Endometrial microvascular endothelial cells (primary cell): ENCODE measurements around the gene KCNG2. TPM values are rescaled to one million over a fixed set of nuclear protein-coding genes. Genes with fewer than 3 reads are reported as not detected.

Source experiments
- in situ Hi-C: cut with HindIII; loops from 2 replicates; pipeline ENCODE4 v1.10.0; 2017; ENCODE audit warnings: low sequenced_read_pairs, low pct_unique_long_range_greater_than_20kb; ENCODE audit errors: inconsistent ontology term
- total RNA-seq: library from RNA; depleted of rRNA; stranded (reverse); fragments of >200 nt; gene quantifications from one replicate; pipeline ENCODE4 v1.2.3, GENCODE V29; 2015; ENCODE audit errors: inconsistent ontology term

The KCNG2 gene
- total RNA-seq, 1 donor from 2014 or later = not detected

DNA sequence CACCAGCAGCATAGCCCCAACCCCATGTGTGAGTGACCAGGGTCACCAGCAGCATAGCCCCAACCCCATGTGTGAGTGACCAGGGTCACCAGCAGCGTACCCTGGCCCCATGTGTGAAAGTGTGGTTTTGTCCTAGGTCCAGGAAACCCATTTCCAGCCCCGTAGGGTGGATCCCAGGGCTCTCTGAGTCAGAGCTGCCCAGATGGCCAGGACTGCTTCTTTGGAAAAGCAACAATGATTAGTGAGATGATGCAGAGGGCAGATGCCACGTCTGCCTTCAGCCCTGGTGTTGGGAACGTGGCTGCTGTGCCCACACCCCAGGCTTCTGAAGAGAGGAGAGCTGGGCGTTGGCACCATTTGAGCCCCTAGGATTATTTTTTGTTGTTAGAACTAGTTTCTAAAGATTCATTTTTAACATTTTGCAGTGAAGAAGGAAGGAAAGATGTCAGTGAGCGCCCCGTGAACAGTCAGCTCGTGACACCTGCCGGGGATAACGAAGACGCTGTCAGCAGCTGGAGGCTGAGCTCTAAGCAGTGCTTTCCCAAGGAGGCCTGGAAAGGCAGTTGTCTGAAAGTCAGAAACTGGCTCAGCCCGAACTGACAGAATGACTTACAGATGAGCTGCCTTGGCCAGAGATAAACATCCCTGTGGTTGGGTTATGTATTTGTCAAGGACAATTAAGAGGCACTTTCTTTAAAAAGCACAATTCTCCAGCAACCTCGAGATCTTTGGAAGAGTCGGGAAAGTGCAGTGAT is 32.1 kb upstream of the KCNG2 start:
- in situ Hi-C loops = no loop called here

DNA sequence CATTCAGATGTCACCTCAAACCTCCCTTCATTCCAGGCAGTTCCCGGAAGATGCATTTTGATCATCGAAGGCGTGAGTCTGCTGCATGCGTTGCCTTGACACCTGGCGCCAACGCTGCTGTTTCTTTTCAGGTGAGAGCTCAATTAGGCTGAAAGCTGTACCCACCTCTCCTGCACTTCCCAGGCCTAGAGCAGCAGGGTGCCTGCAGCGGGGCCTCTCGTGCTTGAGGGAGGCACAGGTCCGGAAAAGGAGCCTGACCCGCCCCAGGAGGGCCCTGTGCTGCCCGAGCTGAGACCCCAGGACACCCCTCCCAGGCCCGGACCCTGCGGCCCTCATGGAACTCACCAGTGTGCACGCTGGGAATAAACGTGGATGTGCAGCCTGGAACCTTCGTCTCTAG is 31.4 kb upstream of the KCNG2 start:
- in situ Hi-C loops = no loop called here

DNA sequence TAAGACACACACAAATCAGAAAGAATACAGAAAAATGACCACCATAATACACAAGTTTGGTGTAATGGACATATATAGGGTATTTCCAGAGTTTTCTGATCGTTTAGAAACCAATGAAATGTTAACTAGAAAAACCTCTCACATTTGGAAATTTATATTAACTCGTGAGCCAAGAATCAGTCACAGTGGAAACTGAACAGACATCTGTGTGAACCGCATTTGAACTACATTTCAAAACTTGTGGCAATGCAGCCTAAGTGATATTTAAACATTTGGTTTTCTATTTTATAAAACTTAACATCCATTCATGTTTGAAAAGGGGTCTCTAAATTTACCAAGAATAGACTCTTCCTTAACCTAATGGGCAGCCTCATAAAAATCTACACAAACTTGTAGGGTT is 29.0 kb upstream of the KCNG2 start:
- in situ Hi-C loops = no loop called here

DNA sequence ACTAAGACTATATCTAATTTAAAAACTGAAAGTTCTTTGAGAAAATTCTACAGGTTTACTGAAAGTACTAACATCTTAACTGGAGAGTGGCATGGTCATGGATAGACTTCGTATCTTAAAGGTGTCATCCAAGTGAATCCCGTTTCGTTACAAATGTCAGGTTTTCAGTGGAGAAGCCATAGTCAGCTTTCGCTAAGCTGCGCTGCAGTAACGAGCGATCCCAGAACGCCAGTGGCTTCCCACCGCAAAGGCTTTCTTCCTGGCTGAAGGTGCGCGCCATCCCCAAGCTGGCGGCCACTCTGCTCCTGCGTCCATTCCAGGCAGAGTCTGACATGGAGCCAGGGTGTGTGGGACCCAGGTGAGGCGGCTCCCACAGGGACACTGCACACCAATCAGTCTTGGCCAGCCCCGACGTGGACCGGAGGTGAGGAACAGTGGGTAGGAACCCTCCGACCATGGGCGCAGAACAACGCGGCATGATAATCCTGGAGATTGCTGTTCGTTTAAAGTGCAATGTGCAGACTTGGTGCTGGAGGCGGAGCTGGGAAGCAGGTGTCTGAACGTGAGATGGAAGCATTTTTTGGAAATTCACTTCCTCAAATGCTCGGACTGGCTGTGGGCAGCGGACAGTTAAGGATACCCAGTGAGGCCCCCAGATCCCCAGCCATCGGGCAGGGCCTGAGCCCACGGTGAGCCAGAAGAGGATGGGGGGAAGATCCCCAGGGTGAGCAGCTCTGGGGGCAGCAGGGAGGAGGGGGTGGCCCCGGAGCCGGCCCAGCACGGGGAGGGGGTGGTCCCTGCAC is 27.8 kb upstream of the KCNG2 start:
- in situ Hi-C loops = no loop called here

DNA sequence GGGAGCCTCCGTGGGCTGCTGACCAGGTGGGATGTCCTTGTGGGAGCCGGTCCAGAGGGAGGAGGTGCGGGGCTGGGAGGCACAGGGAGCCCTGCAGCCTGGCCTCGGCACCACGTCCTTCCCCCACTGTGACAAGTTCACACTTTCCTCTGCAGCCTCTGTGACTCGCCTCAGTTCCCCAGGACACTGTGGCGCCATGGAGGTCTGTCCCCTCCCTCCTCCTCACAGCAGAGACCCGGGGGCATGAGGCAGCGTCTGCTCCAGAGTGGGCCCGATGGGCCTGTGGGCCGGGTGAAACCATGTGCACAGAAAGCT is 27.3 kb upstream of the KCNG2 start:
- in situ Hi-C loops = no loop called here

DNA sequence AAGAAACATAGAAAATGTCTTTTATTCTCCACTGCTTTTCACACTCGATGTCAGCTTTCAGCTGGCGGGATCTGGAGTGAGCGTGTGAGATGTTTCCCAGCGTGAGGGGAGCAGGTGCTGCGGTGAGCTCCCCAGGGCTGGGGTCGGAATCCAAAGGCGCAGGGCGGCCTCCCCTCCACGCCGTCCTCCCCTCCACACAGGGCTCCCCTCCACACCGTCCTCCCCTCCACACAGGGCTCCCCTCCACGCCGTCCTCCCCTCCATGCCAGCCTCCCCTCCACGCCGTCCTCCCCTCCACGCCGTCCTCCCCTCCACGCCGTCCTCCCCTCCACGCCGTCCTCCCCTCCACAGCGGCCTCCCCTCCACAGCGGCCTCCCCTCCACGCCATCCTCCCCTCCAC is 26.9 kb upstream of the KCNG2 start:
- in situ Hi-C loops = no loop called here

DNA sequence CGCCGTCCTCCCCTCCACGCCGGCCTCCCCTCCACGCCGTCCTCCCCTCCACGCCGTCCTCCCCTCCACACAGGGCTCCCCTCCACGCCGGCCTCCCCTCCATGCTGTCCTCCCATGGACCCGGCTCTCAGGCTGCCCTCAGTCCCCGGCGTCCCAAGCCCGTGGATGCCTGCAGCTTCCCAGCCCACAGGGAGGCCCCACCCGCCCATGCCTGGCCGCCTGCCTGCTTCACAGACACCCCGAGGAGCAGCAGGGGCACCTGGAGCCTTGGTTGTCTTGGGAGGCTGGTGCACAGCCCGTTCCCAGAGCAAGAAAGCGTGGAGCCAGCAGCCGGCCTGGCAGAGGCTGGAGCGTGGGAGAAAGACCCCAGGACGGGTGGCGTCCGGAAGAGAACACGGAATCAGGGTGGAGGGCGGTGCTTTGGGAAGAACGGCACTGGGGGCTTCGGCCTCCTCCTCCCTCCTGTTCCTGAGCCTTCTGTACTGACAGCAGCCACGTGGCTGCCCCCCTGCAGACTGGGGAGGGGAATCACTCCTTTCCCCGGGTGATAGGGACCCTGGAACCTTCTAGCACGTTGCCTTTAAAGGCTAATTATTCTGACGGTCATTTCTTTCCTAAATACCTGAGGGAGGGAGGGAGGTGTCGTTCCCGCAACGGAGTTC is 26.2 kb upstream of the KCNG2 start:
- in situ Hi-C loops = no loop called here

DNA sequence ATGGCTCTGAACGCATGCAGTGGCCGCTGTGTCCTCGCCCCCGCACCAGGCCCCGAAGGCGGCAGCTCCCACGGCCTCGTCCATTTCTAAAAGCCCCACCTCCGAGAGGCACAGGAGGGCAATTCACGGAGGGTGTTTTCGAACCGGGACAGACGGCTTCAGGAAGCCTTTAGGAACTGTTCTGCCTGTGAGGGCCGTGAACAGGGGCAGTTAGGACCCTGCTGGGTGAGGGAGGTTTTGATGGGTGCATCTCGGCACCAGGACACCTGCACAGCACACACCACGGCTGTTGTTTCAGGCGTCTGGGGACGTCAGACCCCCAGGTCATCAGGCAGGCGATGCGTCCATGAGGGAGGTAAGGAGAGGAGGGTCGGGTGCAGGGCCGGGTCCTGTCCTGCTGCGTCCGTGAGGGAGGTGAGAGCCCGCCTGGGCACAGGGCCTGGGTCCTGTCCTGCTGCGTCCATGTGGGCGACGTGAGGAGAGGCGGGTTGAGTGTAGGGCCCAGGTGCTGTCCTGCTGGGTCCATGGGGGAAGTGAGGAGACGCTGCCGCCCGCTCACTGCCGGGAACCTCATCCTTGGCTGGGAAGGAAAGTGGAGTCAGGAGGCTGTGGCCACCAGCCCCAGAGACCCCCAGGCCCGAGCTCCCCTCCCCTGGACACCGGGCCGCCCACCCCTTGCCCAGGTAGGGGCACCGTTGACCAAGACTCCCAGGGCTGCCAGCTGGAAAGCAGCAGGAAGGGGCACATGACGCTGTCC is 25.5 kb upstream of the KCNG2 start:
- in situ Hi-C loops = no loop called here

DNA sequence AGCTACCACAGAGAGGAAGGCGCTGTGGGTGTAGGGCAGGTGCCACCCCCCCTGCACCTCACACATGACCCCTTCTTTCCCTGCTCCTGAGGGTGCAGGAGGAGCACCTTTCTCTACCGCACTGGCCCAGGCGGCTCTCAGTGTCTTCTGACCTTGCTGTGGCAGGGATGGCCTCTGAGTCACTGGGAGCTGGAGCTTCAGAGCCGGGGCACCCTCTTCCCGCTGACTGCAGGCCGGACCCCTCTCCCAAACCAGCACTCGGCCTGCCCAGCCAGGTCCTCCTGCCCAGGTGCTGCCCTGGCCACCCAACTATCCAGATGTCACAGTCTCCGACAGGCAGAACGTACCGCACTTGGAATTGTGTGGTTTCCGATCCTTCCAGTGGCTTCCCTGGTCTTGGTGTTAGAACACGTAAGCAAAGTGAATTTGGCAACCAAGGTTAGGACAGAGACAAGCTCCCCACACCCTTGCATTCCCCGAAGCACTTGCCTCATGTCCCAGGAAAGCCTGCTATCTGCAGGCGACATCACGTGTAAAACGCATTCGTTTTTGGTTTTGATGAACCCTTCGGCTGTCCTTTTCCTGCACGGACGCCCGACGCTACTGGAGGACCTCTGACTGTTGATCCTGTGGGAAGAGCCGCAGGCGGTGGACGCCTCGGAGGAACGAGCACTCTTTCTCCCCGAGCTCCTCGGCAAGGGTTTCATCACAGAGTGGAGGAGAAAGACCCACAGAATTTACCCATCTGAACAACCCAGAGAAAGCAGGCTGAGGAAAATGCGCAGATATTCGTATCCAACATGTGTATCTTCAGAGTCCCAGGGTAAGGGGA is 24.7 kb upstream of the KCNG2 start:
- in situ Hi-C loops = no loop called here

DNA sequence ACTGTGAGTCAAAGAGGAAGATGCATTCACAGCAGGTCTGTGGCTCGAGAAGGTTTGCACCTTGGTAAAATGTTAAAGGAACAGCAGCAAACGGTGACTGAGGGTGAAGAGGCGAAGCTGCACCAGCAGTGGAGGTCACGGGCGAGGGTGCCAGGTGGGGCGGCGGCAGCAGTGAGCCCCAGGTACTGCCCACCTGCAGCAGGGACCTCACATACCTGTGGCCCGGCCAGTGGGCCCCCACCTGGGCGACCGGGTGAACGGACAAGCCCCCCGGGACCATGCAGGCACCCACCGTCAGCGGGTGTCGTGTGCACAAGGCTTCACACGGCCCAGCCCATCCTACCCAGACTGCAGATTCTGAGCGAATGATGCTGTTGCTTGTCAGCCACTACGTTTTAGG is 23.6 kb upstream of the KCNG2 start:
- in situ Hi-C loops = no loop called here

DNA sequence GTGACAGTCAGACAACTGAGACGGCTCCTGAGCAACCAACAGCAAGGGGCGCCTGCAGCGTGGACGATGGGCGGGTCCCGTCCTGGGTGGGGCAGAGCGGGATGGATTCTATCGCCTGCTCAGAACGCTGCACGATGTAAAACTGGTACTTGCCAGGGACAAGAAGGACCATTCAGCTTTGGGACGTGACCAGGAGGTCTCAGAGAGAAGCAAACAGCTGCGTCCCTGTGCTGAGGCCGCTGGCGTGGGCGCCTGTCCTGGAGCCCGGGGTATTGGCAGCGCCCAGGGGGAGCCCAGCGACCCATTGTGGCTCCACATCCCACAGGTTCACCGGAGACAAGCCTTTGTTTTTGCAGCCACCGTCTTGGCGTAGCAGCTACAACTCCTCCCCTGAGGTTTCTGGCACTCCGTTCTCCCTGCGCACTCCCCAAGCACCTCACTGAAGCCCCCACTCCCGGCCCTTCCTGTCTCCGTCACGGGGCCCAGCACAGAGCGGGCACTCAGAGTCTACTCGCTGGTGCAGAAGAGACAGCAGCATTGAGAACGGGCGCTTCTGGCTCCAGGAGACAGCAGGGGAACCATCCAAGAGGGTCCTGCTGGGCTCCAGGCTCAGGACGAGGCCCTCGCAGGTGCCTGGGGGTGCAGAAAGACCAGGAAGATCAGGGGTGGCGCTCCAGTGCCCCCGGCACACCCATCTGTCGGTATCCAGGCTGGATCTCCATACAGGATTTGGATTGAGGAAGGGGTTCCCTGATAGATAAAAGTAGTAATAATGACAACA is 22.1 kb upstream of the KCNG2 start:
- in situ Hi-C loops = no loop called here

DNA sequence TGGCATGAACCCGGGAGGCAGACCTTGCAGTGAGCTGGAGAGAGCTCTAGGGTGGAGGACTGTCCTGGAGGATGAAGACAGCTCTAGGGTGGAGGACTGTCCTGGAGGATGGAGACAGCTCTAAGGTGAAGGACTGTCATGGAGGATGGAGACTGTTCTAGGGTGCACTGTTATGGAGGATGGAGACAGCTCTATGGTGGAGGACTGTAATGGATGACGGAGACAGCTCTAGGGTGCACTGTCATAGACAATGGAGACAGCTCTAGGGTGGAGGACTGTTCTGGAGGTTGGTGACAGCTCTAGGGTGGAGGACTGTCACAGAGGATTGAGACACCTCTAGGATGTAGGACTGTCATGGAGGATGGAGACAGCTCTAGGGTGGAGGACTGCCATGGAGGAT is 21.1 kb upstream of the KCNG2 start:
- in situ Hi-C loops = no loop called here

DNA sequence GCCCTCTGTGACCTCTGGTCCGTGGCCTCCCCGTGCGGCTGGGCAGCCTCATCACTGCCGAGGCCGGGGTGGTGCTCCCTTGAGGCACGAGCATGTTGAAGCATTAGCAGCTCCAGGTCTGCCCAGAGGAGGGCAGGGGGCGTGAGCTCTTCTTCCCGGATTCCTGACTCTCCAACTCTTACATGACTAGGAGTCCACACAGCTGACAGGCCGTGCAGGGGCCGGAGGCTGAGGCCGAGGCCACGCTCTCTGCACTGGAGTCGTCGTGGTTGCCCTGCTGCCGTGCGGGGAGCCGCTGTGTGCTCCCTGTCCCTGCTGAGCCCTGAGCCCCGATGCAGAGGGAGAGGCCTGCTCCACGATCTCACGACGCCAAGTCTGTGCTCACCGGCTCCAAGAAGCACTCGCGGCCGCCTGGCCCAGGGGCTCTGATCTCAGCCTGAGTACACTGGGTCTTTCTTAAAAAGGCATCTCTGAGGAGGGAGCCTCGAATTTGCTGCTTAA is 19.4 kb upstream of the KCNG2 start:
- in situ Hi-C loops = no loop called here

DNA sequence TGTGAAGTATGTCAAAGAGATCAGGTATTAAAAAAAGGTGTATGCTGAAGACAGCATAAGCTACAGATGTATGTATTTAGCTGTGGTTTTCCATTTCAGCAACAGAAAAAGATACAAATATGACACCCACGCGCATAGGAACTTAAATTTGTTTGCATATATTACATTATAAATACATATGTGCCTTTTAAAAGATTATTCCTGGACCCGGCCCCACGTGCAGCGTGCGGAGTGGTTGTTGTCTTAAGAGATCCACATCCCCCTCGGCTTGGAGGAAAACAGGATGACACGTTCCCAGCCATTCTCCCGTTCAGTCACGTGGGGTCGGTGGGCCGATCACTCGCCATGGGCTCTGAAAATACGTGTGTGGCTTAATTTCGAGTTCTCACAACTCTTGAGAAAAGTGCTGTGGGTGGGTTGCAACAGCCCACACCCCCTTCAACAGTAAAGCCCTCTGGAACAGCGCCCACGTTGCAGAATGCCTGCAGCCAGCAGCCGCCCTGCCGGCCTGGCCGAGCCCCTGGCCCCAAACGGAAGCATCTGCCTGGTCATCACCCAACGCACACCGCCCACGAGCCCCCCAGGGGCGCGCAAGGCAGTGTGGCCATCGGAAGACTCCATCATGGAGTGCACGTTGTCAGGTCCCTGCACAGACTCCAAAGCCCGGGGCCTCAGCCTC is 18.6 kb upstream of the KCNG2 start:
- in situ Hi-C loops = no loop called here

DNA sequence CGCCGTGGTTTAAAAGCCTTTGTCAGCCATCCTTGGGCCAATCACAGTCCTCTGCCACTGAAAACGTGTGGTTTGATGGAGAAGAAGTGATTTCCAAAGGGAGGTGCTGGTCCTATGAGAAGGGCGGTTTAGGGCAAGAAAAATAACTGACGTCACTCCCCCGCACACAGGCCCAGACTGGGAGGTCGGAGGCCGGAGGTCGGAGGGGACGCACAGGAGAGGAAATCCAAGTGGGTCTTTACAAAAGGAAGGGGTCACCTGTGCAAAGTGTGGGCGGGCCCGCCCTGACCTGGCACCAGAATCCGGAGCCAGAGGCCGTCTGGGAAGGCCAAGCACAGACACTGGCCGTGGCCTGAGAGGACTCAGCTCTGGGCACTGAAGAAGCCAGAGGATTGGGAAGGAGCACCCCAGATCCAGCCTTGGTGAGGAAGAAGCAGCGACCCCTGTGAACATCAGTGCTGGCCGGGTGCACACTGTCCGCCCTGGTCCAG is 18.0 kb upstream of the KCNG2 start:
- in situ Hi-C loops = no loop called here

DNA sequence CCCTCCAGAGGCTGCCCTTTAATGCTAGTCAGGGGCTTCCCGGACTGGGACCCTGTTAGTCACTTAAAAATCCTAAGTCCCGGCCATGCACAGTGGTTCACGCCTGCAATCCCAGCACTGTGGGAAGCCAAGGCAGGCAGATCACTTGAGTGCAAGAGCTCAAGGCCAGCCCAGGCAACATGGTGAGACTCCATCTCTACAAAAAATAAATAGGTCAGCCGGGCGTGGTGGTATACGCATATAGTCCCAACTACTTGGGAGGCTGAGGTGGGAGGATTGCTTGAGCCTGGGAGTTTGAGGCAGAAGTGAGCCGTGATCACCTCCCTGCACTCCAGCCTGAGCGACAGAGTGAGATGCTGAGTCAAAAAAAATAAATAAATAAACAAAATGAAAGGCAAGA is 17.2 kb upstream of the KCNG2 start:
- in situ Hi-C loops = no loop called here

DNA sequence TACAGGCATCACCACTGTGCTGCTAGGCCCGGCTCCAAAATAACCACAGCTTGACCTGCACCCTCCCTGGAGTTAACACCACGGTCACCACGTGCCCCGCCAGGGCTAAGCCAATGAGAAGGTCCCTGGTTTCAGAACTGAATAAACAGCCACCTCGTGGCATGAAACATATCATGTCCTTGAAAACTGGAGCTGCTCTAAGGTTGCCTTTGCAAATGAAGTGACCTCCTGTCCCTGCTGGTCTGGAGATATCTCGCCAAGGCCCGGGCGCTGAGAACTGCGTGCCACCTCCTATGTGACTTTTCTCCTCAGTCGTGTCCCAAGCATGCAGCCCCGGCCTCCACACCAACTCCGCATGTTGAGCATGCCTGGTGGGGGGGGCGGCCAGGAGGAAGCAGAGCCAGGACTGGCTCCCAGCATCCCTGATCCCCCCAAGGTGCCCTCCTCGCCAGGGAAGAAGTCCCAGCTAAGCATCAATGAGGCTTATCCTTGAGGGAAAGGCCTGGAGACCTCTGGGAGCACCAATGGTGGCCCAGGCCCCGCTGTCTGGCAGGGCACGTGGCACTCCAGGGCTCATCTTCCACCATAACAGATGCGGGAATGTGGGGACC is 16.3 kb upstream of the KCNG2 start:
- in situ Hi-C loops = no loop called here
